ENCODE results near the gene ZNF710. TPM values are rescaled to one million over a fixed set of nuclear protein-coding genes. Genes with fewer than 3 reads are reported as not detected.

ZNF710 gene
- total and polyA plus RNA-seq, 2 of the 13 experiments (the other 11 are each of a cell fraction or from before 2014, with no cell fraction given) = 4.7 to 20.6 TPM

- H3K9me3 ChIP-seq (ENCODE audit: low read length) = no peaks in the 10 kb centered on the region
- H3K79me2 ChIP-seq (ENCODE audit: insufficient read depth, low read length) = peaks cover 31% of the 10 kb centered on the region
- ATAC-seq (no peak), FAIRE-seq (no peak), DNase-seq (ENCODE audit: low spot score) (no peak)
- no peaks in the 10 kb centered on the region for H3K27me3 ChIP-seq (ENCODE audit: control insufficient read depth in 1 of 2, insufficient read depth in 2 of 2, low read length in 2 of 2)
- in situ Hi-C loops (cut with HindIII; ENCODE audit: extremely low pct_ligation_motif_present, low pct_unique_long_range_greater_than_20kb) (no loop called here), intact Hi-C loops (cut with micrococcal nuclease; ENCODE audit: unreplicated experiment) (no loop called here)
- no peak overlapping the region for H3K4me3 ChIP-seq (replicated peaks in 1 of 3; ENCODE audit: insufficient read depth in 1 of 3, low read depth in 2 of 3, low read length in 3 of 3)
- no peak overlapping the region for H3K27ac ChIP-seq (ENCODE audit: extremely low read length, insufficient read depth, low read length)
- WGBS (ENCODE audit: low lambda C conversion rate) = 91% methylated on average over 4 of the region's 4 CpGs
- H3K36me3 ChIP-seq (replicated peaks in 1 of 2; ENCODE audit: control insufficient read depth in 1 of 2, insufficient read depth in 2 of 2, low read length in 2 of 2) = no peaks in the 10 kb centered on the region; a peak in 1 of 5 replicates
- H3K4me2 ChIP-seq (ENCODE audit: low read depth, low read length) = no peak overlapping the region
- no TSS peak for BruUV-seq (replicated peaks)
- ChIA-PET CTCF (ENCODE audit: low intra/inter-chr PET ratio, low total read pairs) (no interaction called here), POLR2A (no interaction called here)
- peaks cover 3% of the 10 kb centered on the region; the same call in 1 of the 2 replicates for H4K20me1 ChIP-seq (ENCODE audit: insufficient read depth, low read length)
- H3K9ac ChIP-seq (ENCODE audit: insufficient read depth, low read depth, low read length) = no peak overlapping the region
- no peak overlapping the region for H2AFZ ChIP-seq (ENCODE audit: low read length)
- no peak for TF ChIP-seq TAF15 (IDR thresholded peaks at IDR 0.05; ENCODE audit: low read depth, low read length, poor library complexity, severe bottlenecking)
- TF ChIP-seq, protein P1, sequence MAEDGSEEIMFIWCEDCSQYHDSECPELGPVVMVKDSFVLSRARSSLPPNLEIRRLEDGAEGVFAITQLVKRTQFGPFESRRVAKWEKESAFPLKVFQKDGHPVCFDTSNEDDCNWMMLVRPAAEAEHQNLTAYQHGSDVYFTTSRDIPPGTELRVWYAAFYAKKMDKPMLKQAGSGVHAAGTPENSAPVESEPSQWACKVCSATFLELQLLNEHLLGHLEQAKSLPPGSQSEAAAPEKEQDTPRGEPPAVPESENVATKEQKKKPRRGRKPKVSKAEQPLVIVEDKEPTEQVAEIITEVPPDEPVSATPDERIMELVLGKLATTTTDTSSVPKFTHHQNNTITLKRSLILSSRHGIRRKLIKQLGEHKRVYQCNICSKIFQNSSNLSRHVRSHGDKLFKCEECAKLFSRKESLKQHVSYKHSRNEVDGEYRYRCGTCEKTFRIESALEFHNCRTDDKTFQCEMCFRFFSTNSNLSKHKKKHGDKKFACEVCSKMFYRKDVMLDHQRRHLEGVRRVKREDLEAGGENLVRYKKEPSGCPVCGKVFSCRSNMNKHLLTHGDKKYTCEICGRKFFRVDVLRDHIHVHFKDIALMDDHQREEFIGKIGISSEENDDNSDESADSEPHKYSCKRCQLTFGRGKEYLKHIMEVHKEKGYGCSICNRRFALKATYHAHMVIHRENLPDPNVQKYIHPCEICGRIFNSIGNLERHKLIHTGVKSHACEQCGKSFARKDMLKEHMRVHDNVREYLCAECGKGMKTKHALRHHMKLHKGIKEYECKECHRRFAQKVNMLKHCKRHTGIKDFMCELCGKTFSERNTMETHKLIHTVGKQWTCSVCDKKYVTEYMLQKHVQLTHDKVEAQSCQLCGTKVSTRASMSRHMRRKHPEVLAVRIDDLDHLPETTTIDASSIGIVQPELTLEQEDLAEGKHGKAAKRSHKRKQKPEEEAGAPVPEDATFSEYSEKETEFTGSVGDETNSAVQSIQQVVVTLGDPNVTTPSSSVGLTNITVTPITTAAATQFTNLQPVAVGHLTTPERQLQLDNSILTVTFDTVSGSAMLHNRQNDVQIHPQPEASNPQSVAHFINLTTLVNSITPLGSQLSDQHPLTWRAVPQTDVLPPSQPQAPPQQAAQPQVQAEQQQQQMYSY (CRISPR knock-in tag; IDR thresholded peaks at IDR 0.05) = no peak
- no peak for TF ChIP-seq ZNF609 (CRISPR knock-in tag; IDR thresholded peaks at IDR 0.05; ENCODE audit: borderline replicate concordance)
- TF ChIP-seq ZMYM2 (CRISPR knock-in tag; IDR thresholded peaks at IDR 0.05) = no peak
- no peak for TF ChIP-seq ZNF460 (CRISPR knock-in tag; IDR thresholded peaks at IDR 0.05; ENCODE audit: borderline replicate concordance)
- TF ChIP-seq SP5 (CRISPR knock-in tag; IDR thresholded peaks at IDR 0.05; ENCODE audit: borderline replicate concordance, low read depth) = no peak
- TF ChIP-seq ARID2 (CRISPR knock-in tag; IDR thresholded peaks at IDR 0.05; ENCODE audit: borderline replicate concordance) = no peak
- no peak for TF ChIP-seq ZNF230 (CRISPR knock-in tag; IDR thresholded peaks at IDR 0.05)
- TF ChIP-seq, protein P2, sequence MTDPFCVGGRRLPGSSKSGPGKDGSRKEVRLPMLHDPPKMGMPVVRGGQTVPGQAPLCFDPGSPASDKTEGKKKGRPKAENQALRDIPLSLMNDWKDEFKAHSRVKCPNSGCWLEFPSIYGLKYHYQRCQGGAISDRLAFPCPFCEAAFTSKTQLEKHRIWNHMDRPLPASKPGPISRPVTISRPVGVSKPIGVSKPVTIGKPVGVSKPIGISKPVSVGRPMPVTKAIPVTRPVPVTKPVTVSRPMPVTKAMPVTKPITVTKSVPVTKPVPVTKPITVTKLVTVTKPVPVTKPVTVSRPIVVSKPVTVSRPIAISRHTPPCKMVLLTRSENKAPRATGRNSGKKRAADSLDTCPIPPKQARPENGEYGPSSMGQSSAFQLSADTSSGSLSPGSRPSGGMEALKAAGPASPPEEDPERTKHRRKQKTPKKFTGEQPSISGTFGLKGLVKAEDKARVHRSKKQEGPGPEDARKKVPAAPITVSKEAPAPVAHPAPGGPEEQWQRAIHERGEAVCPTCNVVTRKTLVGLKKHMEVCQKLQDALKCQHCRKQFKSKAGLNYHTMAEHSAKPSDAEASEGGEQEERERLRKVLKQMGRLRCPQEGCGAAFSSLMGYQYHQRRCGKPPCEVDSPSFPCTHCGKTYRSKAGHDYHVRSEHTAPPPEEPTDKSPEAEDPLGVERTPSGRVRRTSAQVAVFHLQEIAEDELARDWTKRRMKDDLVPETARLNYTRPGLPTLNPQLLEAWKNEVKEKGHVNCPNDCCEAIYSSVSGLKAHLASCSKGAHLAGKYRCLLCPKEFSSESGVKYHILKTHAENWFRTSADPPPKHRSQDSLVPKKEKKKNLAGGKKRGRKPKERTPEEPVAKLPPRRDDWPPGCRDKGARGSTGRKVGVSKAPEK (CRISPR knock-in tag; IDR thresholded peaks at IDR 0.05; ENCODE audit: borderline replicate concordance) = no peak
- TF ChIP-seq TRIM22 (IDR thresholded peaks at IDR 0.05) = no peak
- no peak for TF ChIP-seq ESRRA (CRISPR knock-in tag; IDR thresholded peaks at IDR 0.05; ENCODE audit: low read depth)
- H3K4me1 ChIP-seq (ENCODE audit: insufficient read depth, low read length) = peaks cover 30% of the 10 kb centered on the region
Measured at GRCh38 chr15:90024406-90024805, 23.3 kb downstream of the ZNF710 start.

Data from HepG2 (cell line).